Right atrium auricular region (tissue), 2 donors: Measurements from ENCODE around the gene PSMD1. TPM values are rescaled to one million over a fixed set of nuclear protein-coding genes. Genes with fewer than 3 reads are reported as not detected.

ENCODE experiments used
- DNase-seq: peaks from one replicate; pipeline ENCODE4 v3.0.0-alpha.2; 2019; ENCODE audit warnings: low spot score
- H3K27ac ChIP-seq, 2 donors: fragments of 200-600 bp; sonication (generic); 1 replicate in 1 of 2; 2 replicates in 1 of 2; pipeline ENCODE4 v1.5.1; 2016 to 2019
- H3K27me3 ChIP-seq, 2 donors: fragments of 200-600 bp; sonication (generic); one replicate each; pipeline versions ENCODE4 v1.5.1 to v1.6.0; 2017 to 2019
- H3K36me3 ChIP-seq: fragments of 200-600 bp; sonication (generic); one replicate; pipeline ENCODE4 v1.5.1; 2016
- H3K4me1 ChIP-seq, 2 donors: fragments of 200-600 bp; sonication (generic); one replicate each; pipeline versions ENCODE4 v1.5.1 to v1.6.0; 2017 to 2019
- H3K4me3 ChIP-seq, 2 donors: fragments of 200-600 bp; sonication (generic); 1 replicate in 1 of 2; 2 replicates in 1 of 2; pipeline ENCODE4 v1.5.1; 2017 to 2019; ENCODE audit warnings: mild to moderate bottlenecking in 1 of 2, moderate library complexity in 1 of 2
- H3K9me3 ChIP-seq, 2 donors: fragments of 200-600 bp; sonication (generic); one replicate each; pipeline ENCODE4 v1.5.1; 2019
- total RNA-seq, 2 donors: library from RNA; depleted of rRNA; stranded (reverse); fragments of >200 nt; gene quantifications; one replicate each; pipeline ENCODE4 v1.1.0, GENCODE V29; 2016
- TF ChIP-seq, protein P1 (sequence below), 2 donors: fragments of 200-600 bp; sonication (generic); IDR thresholded peaks; one replicate each; pipeline ENCODE4 v1.5.1; 2019; ENCODE audit warnings: antibody characterized with exemption in 2 of 2

Gene PSMD1
- total RNA-seq, 2 donors from 2014 or later = 53.1 to 75.4 TPM

DNA sequence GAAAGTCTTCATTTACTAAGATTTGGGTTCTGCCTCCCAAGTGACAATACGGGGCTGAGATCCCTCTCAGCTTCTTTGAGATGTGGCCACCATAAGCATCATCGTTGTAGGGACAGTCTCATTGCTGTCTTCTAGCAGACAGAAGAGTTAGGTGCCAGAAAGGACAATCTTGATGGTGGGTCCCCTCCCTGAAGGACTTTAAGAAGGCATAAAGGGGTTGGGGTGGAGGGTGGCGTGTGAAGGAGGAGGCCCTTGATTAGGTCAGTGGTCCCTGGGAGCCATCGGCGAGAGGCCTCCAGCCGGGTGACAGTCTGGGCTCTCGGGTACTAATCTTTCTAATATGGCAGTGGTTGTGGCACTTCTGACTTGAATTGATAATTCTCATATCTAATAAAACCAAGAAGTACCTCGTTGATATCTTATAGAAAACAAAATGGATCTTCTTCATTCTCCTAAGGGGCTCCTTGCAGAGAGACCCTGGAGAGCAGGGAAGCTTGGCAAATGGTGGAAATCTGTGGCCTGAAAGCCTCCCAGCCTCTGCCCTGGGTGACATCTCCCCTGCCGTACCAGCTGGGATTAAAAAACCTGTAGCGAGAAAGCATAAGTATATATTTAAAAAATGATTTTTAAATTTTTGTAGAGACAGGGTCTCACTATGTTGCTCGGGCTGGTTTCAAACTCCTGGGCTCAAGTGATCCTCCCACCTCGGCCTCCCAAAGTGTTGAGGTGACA is 7.2 kb upstream of the PSMD1 start:
- Histone ChIP-seq H3K27ac (no peak overlapping the region), H3K9me3 (no peaks in the 10 kb centered on the region), H3K4me3 (no peak overlapping the region), H3K36me3 (no peaks in the 10 kb centered on the region), H3K4me1 (peaks cover 0 to 6% of the 10 kb centered on the region in 2 donors), H3K27me3 (no peaks in the 10 kb centered on the region)
- DNase-seq = no peak
- TF ChIP-seq, protein P1, sequence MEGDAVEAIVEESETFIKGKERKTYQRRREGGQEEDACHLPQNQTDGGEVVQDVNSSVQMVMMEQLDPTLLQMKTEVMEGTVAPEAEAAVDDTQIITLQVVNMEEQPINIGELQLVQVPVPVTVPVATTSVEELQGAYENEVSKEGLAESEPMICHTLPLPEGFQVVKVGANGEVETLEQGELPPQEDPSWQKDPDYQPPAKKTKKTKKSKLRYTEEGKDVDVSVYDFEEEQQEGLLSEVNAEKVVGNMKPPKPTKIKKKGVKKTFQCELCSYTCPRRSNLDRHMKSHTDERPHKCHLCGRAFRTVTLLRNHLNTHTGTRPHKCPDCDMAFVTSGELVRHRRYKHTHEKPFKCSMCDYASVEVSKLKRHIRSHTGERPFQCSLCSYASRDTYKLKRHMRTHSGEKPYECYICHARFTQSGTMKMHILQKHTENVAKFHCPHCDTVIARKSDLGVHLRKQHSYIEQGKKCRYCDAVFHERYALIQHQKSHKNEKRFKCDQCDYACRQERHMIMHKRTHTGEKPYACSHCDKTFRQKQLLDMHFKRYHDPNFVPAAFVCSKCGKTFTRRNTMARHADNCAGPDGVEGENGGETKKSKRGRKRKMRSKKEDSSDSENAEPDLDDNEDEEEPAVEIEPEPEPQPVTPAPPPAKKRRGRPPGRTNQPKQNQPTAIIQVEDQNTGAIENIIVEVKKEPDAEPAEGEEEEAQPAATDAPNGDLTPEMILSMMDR (IDR thresholded peaks at IDR 0.05) = no peak

DNA sequence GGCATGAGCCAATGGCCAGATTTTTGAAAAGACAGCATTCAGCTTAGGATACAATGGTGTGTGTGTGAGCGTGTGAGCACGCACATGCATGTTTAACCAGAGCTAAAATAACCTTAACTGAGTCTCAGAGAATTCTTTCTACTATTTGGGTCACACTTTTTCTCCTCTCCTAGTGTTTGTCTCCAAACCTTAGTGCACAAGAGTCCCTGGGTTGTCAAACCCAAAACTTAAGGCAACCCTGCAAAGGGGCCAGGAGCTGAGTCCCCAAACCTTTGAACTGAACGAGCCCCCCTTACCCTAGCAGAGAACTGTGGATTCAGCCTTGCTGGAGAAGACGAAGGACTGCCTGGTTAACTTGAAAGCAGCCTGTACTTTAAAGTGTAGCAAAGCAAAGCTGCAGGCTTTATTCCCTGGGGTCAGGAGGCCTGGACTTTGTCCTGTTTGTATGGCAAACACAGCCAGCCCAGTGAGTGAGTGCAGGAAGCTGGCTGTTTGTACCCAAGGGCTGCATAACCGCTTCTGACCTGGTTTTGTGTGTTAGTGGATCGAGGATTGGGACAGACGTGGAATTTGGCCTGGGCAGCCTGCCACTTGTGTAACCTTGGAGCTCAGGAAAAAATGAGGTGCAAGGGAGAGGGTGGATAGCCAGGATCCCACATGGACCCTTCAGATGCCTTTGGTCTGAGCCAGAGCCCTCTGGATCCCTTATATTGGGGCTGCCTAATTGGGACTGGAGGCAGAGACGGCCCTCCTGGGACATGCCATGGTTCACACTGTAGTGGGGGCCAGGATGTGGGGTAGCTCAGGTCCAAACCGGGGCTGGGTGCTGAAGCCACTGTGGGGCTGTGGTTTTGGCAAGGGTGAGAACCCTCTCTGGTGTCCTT is 6.4 kb upstream of the PSMD1 start:
- Histone ChIP-seq H3K4me3 (no peak overlapping the region), H3K4me1 (peaks cover 0 to 6% of the 10 kb centered on the region in 2 donors), H3K9me3 (no peaks in the 10 kb centered on the region), H3K27ac (no peak overlapping the region), H3K36me3 (no peaks in the 10 kb centered on the region), H3K27me3 (no peaks in the 10 kb centered on the region)
- TF ChIP-seq, protein P1 (IDR thresholded peaks at IDR 0.05) = no peak
- DNase-seq = no peak

DNA sequence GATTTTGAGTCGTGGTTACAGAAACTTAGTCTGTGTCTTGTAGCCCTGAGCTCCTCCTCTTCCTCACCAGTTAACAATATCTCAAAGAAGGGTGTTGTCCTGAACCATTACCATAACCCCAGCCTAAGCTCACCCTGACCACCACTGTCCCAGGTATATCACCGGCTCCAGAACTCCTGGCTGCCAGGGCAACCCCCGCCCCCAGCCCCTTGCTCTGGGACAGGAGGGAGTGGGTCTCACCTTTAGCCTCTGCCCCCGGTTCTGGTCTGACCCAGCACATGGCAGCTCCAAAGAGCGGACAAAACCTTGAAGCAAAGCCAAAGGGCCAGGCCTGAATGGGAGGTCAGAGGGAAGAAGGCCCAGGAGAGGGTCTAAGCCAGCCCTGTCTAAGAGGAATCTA is 5.6 kb upstream of the PSMD1 start:
- no peak overlapping the region for H3K4me3 ChIP-seq
- H3K27me3 ChIP-seq = no peaks in the 10 kb centered on the region
- H3K36me3 ChIP-seq = no peaks in the 10 kb centered on the region

DNA sequence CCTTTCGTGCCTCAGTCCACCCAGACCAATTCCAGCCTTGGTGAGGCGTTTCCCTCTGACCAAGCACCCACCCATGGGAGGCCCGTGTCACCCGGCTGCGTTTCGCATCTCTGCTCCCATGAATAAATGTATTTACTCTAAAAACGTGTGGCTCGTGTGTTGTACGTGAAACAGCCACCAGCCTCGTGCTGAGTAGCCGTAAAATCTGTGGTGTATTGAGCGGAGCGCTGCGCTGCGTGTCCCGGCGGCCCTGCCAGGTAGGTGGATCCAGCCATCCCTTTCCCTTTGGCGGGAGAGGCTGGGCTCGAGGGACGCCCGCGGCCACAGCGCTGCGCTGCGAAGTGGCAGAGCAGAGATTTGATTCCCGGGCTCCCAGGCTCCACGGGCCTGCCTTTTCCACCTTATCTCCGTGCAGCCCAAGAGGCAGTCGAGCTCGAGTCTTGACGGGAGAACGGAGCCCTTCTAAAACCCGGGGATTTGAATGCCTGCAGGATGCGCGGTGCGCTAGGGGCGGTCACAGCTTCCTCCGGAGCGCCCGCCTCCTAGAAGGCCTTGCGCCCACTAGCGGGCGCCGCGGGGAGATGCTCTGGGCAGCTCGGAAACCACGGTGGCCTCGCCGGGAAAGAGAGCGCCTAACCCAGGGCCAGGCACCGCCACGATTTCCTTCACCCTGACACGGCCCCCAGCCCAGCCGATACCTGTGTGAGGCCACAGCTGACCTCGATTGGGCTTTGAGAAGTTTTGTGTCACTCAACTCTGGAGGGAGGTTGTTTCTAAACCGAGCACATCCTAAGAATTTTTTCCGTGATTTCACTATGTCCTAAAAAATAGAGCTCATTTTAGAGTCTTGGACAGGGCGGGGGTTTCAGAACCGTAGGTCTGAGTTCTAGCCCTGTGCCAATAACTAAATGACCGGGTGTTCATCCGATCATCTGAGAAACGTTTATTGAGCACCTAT is 3.9 kb upstream of the PSMD1 start:
- peak; percentile 77 for DNase-seq
- TF ChIP-seq, protein P1 (IDR thresholded peaks at IDR 0.05) = peak; percentile 94 to 99
- no peaks in the 10 kb centered on the region for H3K9me3 ChIP-seq
- no peaks in the 10 kb centered on the region for H3K36me3 ChIP-seq
- no peaks in the 10 kb centered on the region for H3K27me3 ChIP-seq
- peaks cover 0 to 12% of the 10 kb centered on the region in 2 donors for H3K4me1 ChIP-seq
- peak overlapping the region in 1 of 2 donors; percentile 32 for H3K27ac ChIP-seq
- peak overlapping the region; percentile 49 to 63 for H3K4me3 ChIP-seq

More for the DNA sequence above, 5.6 kb upstream of the PSMD1 start:
- Histone ChIP-seq H3K27ac (no peak overlapping the region), H3K4me1 (peaks cover 0 to 6% of the 10 kb centered on the region in 2 donors), H3K9me3 (no peaks in the 10 kb centered on the region)
- no peak for DNase-seq
- TF ChIP-seq, protein P1 (IDR thresholded peaks at IDR 0.05) = no peak

DNA sequence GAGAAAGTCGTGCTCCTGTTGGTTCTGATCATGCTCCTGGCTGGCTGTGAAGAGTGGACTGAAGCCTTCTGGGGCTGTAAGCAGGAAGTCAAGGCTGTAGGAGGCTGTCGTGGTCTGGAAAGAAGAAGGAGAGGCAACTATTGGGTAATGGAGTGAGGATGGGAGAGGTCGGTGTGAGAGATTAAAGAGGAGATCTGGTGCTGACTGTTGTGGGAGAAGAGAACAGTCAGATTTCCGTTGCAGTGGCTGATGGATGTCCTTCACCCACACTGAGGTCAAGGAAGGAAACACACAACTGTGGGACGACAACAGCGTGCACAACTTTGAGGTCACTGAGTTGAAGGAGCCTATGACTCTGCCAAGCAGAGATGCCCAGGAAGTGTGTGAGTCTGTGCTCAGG is 2.8 kb upstream of the PSMD1 start:
- no peak overlapping the region for H3K4me3 ChIP-seq
- H3K4me1 ChIP-seq = peaks cover 0 to 22% of the 10 kb centered on the region in 2 donors
- DNase-seq = no peak
- TF ChIP-seq, protein P1 (IDR thresholded peaks at IDR 0.05) = no peak
- H3K27me3 ChIP-seq = no peaks in the 10 kb centered on the region
- no peaks in the 10 kb centered on the region for H3K9me3 ChIP-seq
- H3K36me3 ChIP-seq = no peaks in the 10 kb centered on the region
- H3K27ac ChIP-seq = no peak overlapping the region
